NCI-H2107 treated with DMSO at 0.1 percent for 48 hours (cell line): ENCODE results near the gene STAT5A.
"Not testable (repeated sequence)": the region's sequence is repeated elsewhere in the genome, so short reads cannot be mapped to it uniquely, and the experiment has no call there.

ENCODE experiments used
- DNase-seq: peaks from one replicate; lab custom pipeline; 2025; ENCODE audit not compliant: unreplicated experiment; lab: John Stamatoyannopoulos, UW

STAT5A gene

DNA sequence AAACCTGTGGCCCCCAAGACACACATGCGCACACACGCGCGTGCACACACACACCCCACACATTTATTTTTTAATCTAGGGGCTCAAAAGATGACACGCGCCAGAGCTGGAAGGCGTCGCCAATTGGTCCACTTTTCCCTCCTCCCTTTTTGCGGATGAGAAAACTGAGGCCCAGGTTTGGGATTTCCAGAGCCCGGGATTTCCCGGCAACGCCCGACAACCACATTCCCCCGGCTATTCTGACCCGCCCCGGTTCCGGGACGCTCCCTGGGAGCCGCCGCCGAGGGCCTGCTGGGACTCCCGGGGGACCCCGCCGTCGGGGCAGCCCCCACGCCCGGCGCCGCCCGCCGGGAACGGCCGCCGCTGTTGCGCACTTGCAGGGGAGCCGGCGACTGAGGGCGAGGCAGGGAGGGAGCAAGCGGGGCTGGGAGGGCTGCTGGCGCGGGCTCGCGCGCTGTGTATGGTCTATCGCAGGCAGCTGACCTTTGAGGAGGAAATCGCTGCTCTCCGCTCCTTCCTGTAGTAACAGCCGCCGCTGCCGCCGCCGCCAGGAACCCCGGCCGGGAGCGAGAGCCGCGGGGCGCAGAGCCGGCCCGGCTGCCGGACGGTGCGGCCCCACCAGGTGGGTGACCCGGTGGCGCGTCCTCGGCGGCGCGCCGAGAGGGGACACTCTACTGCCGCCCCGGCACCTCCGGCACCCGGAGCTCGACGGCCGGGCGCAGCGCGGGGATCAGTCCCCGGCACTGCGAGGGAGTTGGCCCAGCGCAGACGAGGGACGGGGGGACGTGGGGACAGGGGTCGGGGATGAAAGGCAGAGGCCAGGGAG, at the start of gene STAT5A:
TSS of gene STAT5A (plus strand) at position 522 of the 826 bp plus-strand sequence. CDS start 914 bp downstream, outside the sequence.
- DNase-seq, result no peak

- DNase-seq, result not testable (repeated sequence)
These were observed 48.7 kb upstream of the STAT5A start for GRCh38 chr17:42239576-42239975.

- DNase-seq, result no peak
These were observed 48.1 kb upstream of the STAT5A start for GRCh38 chr17:42240201-42240600.

GRCh38 chr17:42240863-42241262, 47.4 kb upstream of the STAT5A start:
- not testable (repeated sequence) for DNase-seq

DNA sequence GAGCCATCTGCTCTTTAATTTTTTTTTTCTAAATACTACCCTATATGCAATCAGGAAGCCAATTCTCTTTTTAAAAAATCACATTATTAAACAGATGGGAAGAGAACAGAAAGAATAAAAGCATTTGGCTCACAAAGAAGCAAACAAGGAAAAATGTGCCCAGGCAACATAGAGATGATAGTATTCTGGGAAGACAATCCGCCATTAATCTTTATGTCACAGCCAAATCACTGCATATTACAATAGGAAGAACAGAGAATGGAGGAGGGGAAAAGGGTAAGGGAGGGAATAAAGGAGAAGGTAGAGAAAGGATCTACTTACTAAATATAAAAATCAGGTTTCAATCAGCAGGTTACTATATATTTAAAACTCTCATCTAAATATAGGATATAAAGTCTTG, 46.4 kb upstream of the STAT5A start:
- no peak for DNase-seq

DNA sequence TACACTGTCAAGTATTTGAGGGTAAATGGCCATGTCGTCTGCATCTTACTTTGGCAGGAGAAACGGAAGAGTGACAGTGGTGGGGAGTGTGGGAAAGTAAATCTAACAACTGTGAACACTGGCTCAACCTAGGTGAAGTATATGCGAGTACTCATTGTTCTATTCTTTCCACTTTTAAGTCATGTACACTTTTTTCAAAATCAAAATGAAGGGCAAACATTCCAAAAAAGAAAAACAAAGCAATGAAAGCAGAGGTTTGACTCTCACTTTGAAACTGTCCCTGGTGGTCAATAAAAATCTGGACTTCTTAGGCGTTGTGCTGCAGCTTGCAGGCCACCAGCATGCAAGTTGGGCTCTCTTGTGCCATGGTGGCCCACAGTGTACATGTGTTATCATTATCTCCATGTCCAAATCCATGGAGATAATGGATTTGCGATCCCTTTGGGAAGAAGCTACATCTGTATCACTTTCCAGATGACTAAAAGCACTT, 44.8 kb upstream of the STAT5A start:
- DNase-seq, result no peak

DNA sequence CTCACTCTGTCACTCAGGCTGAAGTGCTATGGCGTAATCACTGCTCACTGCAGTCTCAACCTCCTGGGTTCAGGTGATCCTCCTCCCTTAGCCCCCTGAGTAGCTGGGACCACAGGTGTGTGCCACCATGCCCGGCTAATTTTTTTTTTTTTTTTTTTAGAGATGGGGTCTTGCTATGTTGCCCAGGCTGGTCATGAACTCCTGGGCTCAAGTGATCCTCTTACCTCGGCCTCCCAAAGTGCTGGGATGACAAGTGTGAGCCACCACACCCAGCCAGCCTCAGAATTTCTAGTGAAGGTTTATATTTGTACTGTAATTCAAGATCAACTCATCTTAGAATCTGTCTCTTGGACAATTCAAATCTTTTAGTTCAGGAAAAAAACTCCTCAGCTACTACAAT, 44.2 kb upstream of the STAT5A start:
- not testable (repeated sequence) for DNase-seq

DNA sequence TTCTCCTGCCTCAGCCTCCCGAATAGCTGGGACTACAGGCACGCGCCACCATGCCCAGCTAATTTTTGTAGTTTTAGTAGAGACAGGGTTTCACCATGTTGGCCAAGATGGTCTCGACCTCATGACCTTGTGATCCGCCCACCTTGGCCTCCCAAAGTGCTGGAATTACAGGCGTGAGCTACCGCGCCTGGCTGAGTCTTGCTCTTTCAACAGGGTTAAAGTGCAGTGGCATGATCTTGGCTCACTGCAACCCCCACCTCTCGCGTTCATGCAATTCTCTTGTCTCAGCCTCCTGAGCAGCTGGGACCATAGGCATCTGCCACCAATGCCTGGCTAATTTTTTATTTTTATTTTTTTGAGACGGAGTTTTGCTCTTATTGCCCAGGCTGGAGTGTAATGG, 43.1 kb upstream of the STAT5A start:
- not testable (repeated sequence) for DNase-seq

DNA sequence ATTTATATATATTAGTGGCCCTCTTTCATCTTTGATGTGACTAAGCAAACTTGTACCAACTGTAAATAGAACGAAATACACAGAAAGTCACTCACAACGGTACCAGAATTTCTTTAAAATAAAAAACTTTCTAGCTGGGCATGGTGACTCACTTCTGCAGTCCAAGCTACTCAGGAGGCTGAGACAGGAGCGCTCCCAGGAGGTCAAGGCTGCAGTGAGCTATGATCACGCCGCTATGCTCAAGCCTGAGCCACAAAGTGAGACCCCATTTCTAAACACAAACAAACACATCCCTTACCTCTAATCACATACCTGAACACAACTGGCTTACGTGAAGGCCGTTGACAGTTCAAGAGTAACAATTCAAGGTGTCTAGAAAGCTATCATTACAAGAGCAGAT, 41.8 kb upstream of the STAT5A start:
- no peak for DNase-seq

GRCh38 chr17:42247734-42248133, 40.6 kb upstream of the STAT5A start:
- no peak for DNase-seq

GRCh38 chr17:42248351-42249179, 39.7 kb upstream of the STAT5A start:
- DNase-seq, result peak; percentile 65

DNA sequence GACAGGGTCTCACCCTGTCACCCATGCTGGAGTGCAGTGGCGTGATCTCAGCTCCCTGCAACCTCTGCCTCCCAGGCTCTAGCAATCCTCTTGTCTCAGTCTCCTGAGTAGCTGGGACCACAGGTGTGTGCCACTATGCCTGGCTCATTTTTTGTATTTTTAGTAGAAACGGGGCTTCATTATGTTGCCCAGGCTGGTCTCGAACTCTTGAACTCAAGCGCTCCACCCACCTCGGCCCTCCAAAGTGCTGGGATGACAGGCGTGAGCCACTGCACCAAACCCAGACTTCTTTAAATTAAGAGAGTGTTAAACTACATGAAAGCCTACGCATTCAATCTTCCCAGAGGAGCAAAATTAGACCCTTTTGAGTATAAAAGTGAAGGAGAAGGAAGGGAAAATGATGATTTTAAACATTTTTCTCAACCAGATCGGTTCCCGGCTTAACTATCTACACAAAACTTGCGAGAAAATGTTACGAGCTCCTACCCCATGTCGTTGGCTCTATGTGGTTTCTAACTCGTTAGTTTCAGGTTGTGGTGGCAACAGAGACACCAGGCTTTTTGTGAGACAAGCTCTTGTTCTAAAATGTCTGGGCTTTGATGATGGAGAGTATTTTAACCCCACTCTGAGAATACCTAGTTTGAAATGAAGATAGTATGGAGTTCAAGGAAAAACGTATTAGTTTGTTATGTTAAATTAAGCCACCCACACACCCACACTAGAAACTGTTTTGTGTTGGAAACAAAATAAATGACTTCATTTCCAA, 38.4 kb upstream of the STAT5A start:
- no peak for DNase-seq

DNA sequence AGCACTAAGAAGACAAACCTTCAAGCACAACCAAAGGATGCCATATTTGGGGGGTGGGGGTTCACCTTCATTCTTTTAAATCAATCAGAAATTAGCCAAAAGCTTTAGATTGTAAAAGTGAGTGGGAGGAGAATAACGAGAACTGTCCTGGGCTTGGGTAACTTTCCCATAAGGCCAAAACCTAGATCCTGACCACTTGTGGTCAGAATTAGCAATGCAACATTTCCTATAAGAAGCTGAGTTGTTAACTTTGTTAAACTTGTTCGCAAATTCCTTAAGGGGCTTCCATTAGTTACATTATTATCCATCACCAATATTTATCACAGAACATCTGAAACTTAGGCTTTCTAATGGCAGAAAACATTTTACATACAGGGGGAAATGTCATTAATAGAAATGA, 37.2 kb upstream of the STAT5A start:
- DNase-seq, result no peak

- no peak for DNase-seq
These were observed 35.4 kb upstream of the STAT5A start for GRCh38 chr17:42252597-42253550.

GRCh38 chr17:42253578-42253977, 34.7 kb upstream of the STAT5A start:
- DNase-seq, result no peak

DNA sequence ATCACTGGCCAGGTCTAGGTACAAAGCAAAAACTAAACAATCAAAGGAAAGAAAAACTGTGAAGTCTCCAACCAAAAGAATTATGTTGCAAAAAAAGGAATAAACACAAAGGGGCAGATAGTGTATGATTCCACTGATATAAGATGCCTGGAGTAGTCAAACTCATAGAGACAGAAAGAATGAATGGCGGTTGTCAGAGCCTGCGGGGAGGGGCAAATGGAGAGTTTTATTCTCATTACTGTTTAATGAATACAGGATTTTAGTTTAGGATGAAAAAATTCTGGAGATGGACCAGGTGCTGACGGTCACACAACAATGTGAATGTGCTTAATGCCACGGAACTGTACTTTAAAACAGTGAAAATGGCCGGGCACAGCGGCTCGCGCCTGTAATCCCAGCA, 32.9 kb upstream of the STAT5A start:
- DNase-seq, result no peak

- DNase-seq, result no peak
These were observed 28.0 kb upstream of the STAT5A start for GRCh38 chr17:42260318-42260717.

DNA sequence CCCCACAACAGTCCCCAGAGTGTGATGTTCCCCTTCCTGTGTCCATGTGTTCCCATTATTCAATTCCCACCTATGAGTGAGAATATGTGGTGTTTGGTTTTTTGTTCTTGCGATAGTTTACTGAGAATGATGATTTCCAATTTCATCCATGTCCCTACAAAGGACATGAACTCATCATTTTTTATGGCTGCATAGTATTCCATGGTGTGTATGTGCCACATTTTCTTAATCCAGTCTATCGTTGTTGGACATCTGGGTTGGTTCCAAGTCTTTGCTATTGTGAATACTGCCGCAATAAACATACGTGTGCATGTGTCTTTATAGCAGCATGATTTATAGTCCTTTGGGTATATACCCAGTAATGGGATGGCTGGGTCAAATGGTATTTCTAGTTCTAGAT, 23.9 kb upstream of the STAT5A start:
- not testable (repeated sequence) for DNase-seq

DNA sequence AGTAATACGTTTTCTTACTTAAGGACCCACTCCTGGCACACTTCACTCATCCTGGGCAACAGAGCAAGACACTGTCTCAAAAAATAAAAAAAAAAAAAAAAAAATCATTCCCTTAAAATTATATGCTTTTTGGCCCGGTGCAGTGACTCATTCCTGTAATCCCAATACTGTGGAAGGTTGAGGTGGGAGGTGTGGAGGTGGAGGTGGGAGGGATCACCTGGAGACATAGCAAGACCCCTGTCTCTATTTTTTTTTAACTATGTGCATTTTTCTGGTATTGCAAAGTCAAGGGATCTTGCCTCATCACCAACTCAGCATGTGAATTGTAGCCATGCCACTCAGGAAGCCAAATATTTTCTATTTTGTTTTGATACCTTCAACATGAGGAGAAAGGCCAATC, 21.8 kb upstream of the STAT5A start:
- DNase-seq, result no peak
